WI38 (cell line): ENCODE data around the gene LONRF2.
"Not testable (repeated sequence)": the region's sequence is repeated elsewhere in the genome, so short reads cannot be mapped to it uniquely, and the experiment has no call there.

Experiments used
- H3K4me3 ChIP-seq: 2 replicates; pipeline ENCODE4 v1.5.1; 2011; ENCODE audit warnings: low read depth, mild to moderate bottlenecking, control low read depth, low read length
- CTCF ChIP-seq: IDR thresholded peaks from 2 replicates; pipeline ENCODE4 v1.5.1; 2012; ENCODE audit warnings: low read depth, mild to moderate bottlenecking, control low read depth, low read length

Gene LONRF2

GRCh38 chr2:100350661-100351185 lies 28.4 kb upstream of the LONRF2 start:
- TF ChIP-seq CTCF: no peak
- H3K4me3 ChIP-seq: no peak overlapping the region

GRCh38 chr2:100345144-100345543 lies 22.8 kb upstream of the LONRF2 start:
- H3K4me3 ChIP-seq: not testable (repeated sequence)

- no peak overlapping the region for H3K4me3 ChIP-seq
- no peak for TF ChIP-seq CTCF
These were observed 22.1 kb upstream of the LONRF2 start for GRCh38 chr2:100344433-100344832.

GRCh38 chr2:100342466-100342865 lies 20.2 kb upstream of the LONRF2 start:
- not testable (repeated sequence) for H3K4me3 ChIP-seq

GRCh38 chr2:100339823-100340222 lies 17.5 kb upstream of the LONRF2 start:
- H3K4me3 ChIP-seq: no peak overlapping the region
- TF ChIP-seq CTCF: no peak

GRCh38 chr2:100334929-100335328 lies 12.6 kb upstream of the LONRF2 start:
- no peak overlapping the region for H3K4me3 ChIP-seq
- TF ChIP-seq CTCF: no peak

GRCh38 chr2:100327742-100328141 lies 5.4 kb upstream of the LONRF2 start:
- no peak overlapping the region for H3K4me3 ChIP-seq
- no peak for TF ChIP-seq CTCF

GRCh38 chr2:100321179-100321865 lies 979 bp downstream of the LONRF2 start:
- no peak for TF ChIP-seq CTCF
- no peak overlapping the region for H3K4me3 ChIP-seq
